Thymus (tissue), 11 donors: ENCODE data around the gene CPAMD8. TPM values are rescaled to one million over a fixed set of nuclear protein-coding genes. Genes with fewer than 3 reads are reported as not detected.
"Not testable (repeated sequence)": the region's sequence is repeated elsewhere in the genome, so short reads cannot be mapped to it uniquely, and the experiment has no call there.

Source experiments
- DNase-seq, 9 donors: peaks; one replicate each; pipeline ENCODE4 v3.0.0-alpha.2; 2013; ENCODE audit warnings: low spot score in 9 of 9, low read depth in 6 of 9, missing footprints in 1 of 9
- H3K27ac ChIP-seq, 2 donors: one replicate each; pipeline ENCODE4 v1.5.1; 2013; ENCODE audit warnings: control low read depth in 1 of 2, low read depth in 1 of 2, low read length in 1 of 2, mild to moderate bottlenecking in 1 of 2, moderate library complexity in 1 of 2
- H3K27me3 ChIP-seq, 2 donors: one replicate each; pipeline ENCODE4 v1.5.1; 2013; ENCODE audit warnings: low read length in 1 of 2; ENCODE audit not compliant: control insufficient read depth in 2 of 2, insufficient read depth in 1 of 2
- H3K36me3 ChIP-seq, 2 donors: one replicate each; pipeline ENCODE4 v1.5.1; 2013; ENCODE audit warnings: low read length in 1 of 2, mild to moderate bottlenecking in 1 of 2, moderate library complexity in 1 of 2; ENCODE audit not compliant: control insufficient read depth in 2 of 2, insufficient read depth in 2 of 2
- H3K4me1 ChIP-seq, 2 donors: one replicate each; pipeline ENCODE4 v1.5.1; 2013; ENCODE audit warnings: low read length in 2 of 2; ENCODE audit not compliant: control insufficient read depth in 2 of 2, insufficient read depth in 2 of 2
- H3K4me3 ChIP-seq, 2 donors: one replicate each; pipeline ENCODE4 v1.5.1; 2013; ENCODE audit warnings: low read length in 2 of 2, control low read depth in 1 of 2, mild to moderate bottlenecking in 1 of 2
- H3K9me3 ChIP-seq, 2 donors: one replicate each; pipeline ENCODE4 v1.5.1; 2013; ENCODE audit warnings: low read length in 1 of 2, mild to moderate bottlenecking in 1 of 2; ENCODE audit not compliant: control insufficient read depth in 2 of 2, insufficient read depth in 1 of 2
- WGBS: extraction: QIAGEN DNeasy Blood & Tissue Kit; methylation state at CpG from one replicate; pipeline ENCODE4 v1.1.7; 2013; 5-methylcytosine and 5-hydroxymethylcytosine counted together
- polyA plus RNA-seq: library from polyadenylated mRNA; stranded (reverse); fragments of 200-250 nt; gene quantifications from one replicate; pipeline ENCODE4 v1.2.3, GENCODE V29; 2013
- total RNA-seq: library from RNA; stranded (reverse); fragments of 120-200 nt; gene quantifications from one replicate; pipeline ENCODE4 v1.2.4, GENCODE V29; 2013
- donor health status: healthy.

The CPAMD8 gene
- total and polyA plus RNA-seq, 2 donors, result 12.3 to 17.3 TPM

DNA sequence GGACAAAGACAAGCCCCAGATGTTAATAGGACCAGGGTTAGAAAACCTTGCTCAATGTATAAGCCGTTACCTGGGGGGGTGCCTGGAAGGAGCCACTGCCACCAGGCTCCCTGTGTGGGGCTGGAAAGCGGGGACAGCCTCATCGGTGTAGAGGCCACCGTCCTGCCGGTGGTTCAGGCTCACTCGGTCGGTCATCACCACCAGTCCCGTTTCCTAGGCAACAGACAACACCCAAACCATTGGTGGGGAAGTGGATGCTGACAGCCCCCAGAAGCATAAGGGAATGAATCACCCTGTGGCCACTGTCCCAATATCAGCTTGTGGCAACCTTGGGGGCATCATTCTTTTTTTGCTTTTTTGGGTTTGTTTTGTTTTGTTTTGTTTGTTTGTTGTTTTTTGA, 55.8 kb downstream of the CPAMD8 start:
- Histone ChIP-seq H3K27ac (no peak overlapping the region), H3K4me3 (no peak overlapping the region), H3K9me3 (peaks cover 0 to 10% of the 10 kb centered on the region in 2 donors), H3K4me1 (no peaks in the 10 kb centered on the region), H3K27me3 (no peaks in the 10 kb centered on the region), H3K36me3 (no peaks in the 10 kb centered on the region)
- no peak for DNase-seq
- WGBS, result 96% methylated on average over 8 of the region's 8 CpGs

GRCh38 chr19:16969135-16969534, 57.5 kb downstream of the CPAMD8 start:
- Histone ChIP-seq H3K27ac (no peak overlapping the region), H3K36me3 (no peaks in the 10 kb centered on the region), H3K27me3 (no peaks in the 10 kb centered on the region), H3K9me3 (peaks cover 0 to 10% of the 10 kb centered on the region in 2 donors), H3K4me3 (no peak overlapping the region), H3K4me1 (no peaks in the 10 kb centered on the region)
- DNase-seq, result no peak
- 96% methylated on average over 1 of the region's 1 CpG for WGBS

DNA sequence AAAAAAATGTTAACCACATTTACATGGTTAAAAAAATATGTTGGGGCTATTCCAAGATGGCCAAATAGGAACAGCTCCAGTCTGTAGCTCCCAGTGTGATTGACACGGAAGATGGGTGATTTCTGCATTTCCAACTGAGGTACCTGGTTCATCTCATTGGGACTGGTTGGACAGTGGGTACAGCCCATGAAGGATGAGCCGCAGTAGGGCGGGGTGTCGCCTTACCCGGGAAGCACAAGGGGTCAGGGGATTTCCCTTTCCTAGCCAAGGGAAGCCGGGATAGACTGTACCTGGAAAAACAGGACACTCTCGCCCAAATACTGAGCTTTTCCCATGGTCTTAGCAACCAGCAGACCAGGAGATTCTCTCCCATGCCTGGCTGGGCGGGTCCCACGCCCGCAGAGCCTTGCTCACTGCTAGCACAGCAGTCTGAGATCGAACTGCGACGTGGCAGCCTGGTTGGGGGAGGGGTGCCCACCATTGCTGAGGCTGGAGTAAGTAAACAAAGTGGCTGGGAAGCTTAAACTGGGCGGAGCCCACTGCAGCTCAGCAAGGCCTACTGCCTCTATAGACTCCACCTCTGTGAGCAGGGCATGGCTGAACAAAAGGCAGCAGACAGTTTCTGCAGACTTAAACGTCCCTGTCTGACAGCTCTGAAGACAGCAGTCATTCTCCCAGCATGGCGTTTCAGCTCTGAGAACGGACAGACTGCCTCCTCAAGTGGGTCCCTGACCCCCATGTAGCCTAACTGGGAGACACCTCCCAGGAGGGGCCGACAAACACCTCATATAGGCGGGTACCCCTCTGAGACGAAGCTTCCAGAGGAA, 65.4 kb downstream of the CPAMD8 start:
- not testable (repeated sequence) for H3K27ac ChIP-seq, H3K4me3 ChIP-seq, H3K27me3 ChIP-seq, H3K36me3 ChIP-seq, DNase-seq, H3K9me3 ChIP-seq, H3K4me1 ChIP-seq
- 90% methylated on average over 20 of the region's 20 CpGs for WGBS

DNA sequence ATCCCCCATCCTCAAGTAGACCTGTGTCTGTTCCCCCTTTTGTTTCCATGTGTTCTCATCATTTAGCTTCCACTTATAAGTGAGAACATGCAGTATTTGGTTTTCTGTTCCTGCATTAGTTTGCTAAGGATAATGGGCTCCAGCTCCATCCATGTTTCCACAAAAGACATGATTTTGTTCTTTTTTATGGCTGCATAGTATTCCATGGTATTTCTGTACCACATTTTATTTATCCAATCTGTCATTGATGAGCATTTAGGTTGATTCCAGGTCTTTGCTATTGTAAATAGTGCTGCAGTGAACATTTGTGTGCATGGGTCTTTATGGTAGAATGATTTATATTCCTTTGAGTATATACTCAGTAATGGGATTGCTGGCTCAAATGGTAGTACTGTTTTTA, 68.3 kb downstream of the CPAMD8 start:
- not testable (repeated sequence) for H3K27me3 ChIP-seq, H3K27ac ChIP-seq, H3K9me3 ChIP-seq, DNase-seq, H3K4me1 ChIP-seq, H3K4me3 ChIP-seq, H3K36me3 ChIP-seq

- Histone ChIP-seq H3K27me3 (no peaks in the 10 kb centered on the region), H3K4me3 (no peak overlapping the region), H3K9me3 (no peaks in the 10 kb centered on the region), H3K36me3 (no peaks in the 10 kb centered on the region), H3K4me1 (peaks cover 0 to 6% of the 10 kb centered on the region in 2 donors), H3K27ac (no peak overlapping the region)
- 91% methylated on average over 4 of the region's 4 CpGs for WGBS
- DNase-seq, result no peak
Measured at GRCh38 chr19:16957855-16958254, 68.8 kb downstream of the CPAMD8 start.

DNA sequence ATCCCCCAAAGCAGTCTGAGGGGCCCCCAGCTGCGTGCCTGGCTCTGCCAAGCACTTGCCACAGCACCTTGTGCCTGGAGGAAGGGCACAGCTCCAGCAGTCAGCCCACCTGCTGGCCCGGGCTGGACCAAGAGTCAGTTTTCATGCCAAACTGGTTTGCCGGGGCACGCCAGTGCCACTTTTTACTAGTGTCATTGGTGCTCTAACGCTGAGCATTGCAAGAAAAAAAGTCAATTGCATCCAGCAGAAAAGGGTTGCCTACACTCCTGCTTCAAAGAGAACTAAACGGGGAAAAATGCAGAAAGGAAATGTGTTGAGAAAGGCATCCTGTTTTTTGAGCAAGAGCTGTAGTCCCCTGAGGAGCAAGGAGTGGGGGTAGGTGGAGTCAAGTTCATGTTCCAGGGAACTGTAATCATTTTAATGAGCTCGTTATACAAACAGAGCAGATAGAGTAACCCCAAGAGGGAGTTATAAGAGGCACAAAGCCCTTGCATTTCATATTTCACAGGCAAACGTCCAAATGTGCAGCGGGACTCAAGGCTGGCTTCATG, 69.4 kb downstream of the CPAMD8 start:
- 61% methylated on average over 9 of the region's 9 CpGs for WGBS
- Histone ChIP-seq H3K9me3 (no peaks in the 10 kb centered on the region), H3K4me3 (no peak overlapping the region), H3K36me3 (no peaks in the 10 kb centered on the region), H3K27me3 (no peaks in the 10 kb centered on the region), H3K4me1 (peaks cover 0 to 6% of the 10 kb centered on the region in 2 donors), H3K27ac (no peak overlapping the region)
- DNase-seq, result no peak

DNA sequence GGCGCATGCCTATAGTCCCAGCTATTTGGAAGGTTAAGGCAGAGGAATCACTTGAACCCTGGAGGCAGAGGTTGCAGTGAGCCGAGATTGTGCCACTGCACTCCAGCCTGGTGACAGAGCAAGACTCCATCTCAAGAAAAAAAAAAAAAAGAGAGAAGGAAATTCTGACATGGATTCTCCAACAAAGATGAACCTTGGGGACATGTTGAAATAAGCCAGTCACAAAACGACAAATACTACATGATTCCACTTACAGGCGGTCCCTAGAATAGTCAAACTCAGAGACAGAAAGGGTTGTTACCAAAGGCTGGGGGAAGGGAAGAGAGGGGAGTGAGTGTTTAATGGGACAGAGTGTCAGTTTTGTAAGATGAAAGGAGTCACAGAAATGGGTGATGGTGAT, 71.4 kb downstream of the CPAMD8 start:
- Histone ChIP-seq H3K4me1 (peaks cover 0 to 6% of the 10 kb centered on the region in 2 donors), H3K27ac (no peak overlapping the region), H3K27me3 (no peaks in the 10 kb centered on the region), H3K4me3 (no peak overlapping the region), H3K36me3 (no peaks in the 10 kb centered on the region), H3K9me3 (no peaks in the 10 kb centered on the region)
- no peak for DNase-seq
- 96% methylated on average over 4 of the region's 4 CpGs for WGBS

GRCh38 chr19:16952046-16952445, 74.6 kb downstream of the CPAMD8 start:
- no peak for DNase-seq
- Histone ChIP-seq H3K4me3 (no peak overlapping the region), H3K27me3 (no peaks in the 10 kb centered on the region), H3K9me3 (peaks cover 0 to 4% of the 10 kb centered on the region in 2 donors), H3K4me1 (peaks cover 0 to 4% of the 10 kb centered on the region in 2 donors), H3K36me3 (no peaks in the 10 kb centered on the region), H3K27ac (no peak overlapping the region)
- 98% methylated on average over 9 of the region's 9 CpGs for WGBS

DNA sequence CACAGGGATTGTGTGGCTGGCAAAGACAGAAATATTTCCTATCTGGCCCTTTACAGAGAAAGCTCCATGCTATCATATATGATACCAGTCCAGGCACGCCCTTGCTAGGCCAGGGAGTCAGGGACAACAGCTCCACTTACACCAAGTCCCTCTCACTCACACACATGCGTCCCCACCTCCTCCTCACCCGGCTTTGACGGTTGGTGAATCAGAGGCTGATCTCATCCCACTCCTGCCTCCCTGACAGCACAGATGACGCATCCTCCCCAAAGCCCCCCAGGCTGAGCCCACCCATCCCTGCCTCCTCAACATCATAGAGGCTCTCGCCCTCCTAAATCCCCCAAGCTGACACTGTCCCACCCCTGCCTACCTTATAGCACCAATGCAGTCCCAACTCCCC, 75.1 kb downstream of the CPAMD8 start:
- 93% methylated on average over 6 of the region's 6 CpGs for WGBS

More for the DNA sequence above, 75.1 kb downstream of the CPAMD8 start:
- no peak for DNase-seq
- Histone ChIP-seq H3K27me3 (no peaks in the 10 kb centered on the region), H3K4me3 (no peak overlapping the region), H3K27ac (peak overlapping the region in 1 of 2 donors; percentile 22), H3K9me3 (peaks cover 0 to 8% of the 10 kb centered on the region in 2 donors), H3K4me1 (no peaks in the 10 kb centered on the region), H3K36me3 (no peaks in the 10 kb centered on the region)
